Stimulated activated CD8-positive, alpha-beta memory T cell treated with anti-CD3 and anti-CD28 coated beads, Interleukin-7, amount 100 ng/mL, for 1 hour (primary cell): Measurements from ENCODE around the gene CENPM.

Experiments used
- DNase-seq, 2 donors: peaks; one replicate each; pipeline ENCODE4 v3.0.0-alpha.2; 2020; ENCODE audit warnings: low read depth in 2 of 2

Gene CENPM

DNA sequence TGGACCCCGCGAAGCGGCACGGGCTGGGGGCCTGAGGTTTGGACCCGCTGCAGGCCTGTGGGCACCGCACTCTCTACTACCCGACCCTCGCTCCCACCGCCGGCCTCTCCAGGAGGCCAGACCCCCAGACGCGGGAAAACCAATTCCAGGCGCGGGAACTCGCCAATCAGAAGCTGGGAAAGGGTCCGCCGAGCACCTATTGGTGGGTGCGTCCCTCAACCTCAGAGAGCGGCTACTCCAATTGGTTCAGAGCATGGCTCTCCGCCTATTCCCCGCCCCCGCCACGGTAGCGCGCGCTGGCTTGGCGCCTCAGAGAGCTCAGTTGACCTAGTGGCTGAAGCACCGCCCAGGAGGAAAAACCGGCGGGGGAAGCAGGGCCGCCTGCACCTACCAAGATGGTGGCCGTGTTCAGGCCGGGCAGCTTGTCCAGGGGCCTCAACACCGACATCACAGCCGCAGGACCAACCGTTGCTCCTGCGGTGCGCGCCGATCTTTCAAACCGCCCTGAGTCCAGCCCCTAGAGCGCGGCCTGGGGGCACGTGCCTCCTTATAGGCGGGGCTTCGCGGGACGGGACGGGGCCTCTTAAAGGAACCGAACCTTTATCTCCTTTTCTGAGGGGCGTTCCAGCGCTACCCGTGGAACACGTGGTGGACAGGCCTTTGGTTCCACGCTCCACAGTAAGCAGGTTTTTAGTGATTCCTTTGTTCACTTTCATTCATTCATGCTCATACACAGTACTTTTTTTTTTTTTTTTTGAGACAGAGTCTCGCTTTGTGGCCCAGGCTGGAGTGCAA, at the start of gene CENPM:
CENPM (minus strand) TSS at position 524 of the 795 bp plus-strand sequence; CDS start at position 448, 76 bp downstream.
- DNase-seq = peak; percentile 66 to 68

DNA sequence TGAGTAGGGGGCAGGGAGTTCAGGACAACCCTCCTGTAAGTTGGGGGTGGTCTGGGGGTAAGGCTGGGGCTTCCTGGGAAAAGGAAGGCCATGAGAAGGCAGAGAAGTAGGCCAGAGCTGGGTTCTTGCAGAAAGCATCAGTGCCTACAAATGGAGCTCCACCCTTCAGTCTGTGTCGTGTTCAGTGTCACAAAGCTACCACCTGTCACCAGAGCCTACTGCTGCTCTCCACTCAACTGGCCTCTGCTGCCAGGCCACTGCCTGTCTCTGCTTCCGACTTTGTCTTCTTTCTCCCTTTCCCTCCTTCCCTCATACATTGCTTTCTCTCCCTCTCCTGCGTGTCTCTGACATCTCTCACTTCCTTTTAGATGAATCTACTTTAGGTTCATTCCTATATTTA, 48.3 kb upstream of the CENPM start:
- no peak for DNase-seq

GRCh38 chr22:41992496-41992895, 45.5 kb upstream of the CENPM start:
- DNase-seq = no peak

GRCh38 chr22:41991111-41991510, 44.2 kb upstream of the CENPM start:
- no peak for DNase-seq

DNA sequence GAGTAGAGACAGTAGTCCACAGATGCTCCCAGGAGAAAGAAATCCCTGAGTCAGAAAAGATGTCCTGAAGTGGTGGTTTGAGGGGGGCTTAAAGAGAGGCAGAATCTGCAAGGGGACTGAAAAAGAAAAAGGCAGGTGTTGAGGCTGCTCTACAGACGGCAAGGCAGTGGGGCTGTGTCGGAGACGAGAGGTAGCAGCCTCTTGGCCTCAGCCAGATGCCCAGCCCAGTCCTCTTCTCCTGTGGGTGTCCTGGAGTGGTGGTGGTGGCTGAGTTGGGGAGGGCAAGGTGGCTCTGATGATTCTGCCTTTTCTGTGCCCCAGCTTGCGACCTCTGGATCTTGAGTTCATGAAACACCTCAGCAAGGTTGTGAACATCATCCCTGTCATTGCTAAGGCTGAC, 42.3 kb upstream of the CENPM start:
- no peak for DNase-seq

GRCh38 chr22:41987276-41987675, 40.3 kb upstream of the CENPM start:
- DNase-seq = no peak

DNA sequence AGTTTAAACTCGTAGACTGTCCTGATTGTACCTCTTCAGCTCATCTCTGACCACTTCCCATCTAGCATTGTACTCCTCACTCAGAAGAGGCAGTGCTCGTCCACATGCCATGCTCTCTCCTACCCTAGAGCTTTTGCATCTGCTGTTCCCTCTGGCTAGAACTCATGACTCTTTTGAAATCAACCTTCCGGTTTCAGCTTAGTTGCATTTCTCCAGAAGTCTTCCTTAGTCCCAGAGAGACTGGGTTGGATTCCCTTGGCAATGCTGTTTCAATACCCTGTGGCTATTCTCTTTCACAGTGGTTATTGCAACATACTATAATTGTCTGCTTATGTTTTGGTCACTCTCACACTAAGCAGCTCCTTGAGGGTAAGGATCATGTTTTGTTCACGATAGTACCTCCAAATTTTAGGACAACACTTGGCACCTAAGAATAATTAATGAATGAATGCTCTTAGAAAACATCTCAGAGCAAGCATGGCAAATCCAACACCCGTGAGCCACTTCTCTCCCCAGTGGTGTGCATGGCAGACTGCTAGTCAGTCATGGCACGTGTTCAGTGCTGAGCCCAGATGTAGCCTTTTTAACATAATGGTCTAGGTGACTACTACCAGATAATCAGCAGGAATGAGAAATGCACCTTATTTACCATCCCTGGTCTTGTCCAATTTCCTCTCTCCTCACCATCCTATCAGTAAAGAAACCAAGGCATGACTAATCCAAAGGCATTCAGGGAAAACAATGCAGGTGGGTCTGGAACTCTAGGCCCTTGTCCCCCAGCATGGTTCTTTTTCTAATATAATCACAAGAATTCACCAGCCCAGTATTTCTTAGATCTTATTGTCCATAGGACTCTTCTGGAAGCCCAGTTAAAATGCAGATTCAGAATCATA, 36.8 kb upstream of the CENPM start:
- no peak for DNase-seq

GRCh38 chr22:41982865-41983264, 35.9 kb upstream of the CENPM start:
- no peak for DNase-seq

DNA sequence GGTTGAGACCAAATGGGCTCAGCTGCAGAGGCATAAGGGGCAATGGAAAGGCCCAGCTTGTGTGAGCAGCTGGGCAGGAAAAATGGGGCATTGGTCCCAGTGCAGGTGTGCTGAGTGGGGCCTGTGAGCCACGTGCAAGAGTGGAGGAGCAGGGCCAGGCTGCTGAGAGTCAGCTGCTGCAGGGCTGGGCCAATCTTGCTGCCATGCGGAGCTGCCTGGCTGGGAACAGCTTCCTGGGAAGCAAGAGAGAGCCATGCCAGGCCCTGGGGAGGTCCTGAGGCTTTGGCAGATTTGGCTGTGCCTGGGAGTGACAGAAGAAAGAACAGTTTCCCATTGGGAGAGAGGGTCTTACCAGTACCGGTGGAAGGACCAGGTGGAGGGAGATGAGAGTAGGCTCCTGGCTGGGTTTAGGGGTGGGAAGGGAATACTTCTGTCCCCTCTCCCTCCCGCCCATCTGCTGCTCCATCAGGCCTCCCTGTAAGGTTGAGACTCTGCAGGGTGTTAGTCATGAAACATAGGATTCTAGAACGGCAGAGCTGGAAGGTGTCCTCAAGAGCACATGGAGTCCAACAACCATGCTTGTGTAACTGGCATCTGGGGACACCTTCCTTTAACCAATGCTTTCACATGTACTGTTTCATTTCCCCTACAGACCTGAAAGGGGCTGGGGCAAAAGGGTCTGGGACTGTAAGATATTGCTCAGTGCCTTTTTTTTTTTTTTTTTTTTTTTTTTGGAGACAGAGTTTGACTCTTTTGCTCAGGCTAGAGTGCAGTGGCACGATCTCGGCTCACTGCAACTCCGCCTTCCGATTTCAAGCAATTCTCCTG, 32.7 kb upstream of the CENPM start:
- no peak for DNase-seq

DNA sequence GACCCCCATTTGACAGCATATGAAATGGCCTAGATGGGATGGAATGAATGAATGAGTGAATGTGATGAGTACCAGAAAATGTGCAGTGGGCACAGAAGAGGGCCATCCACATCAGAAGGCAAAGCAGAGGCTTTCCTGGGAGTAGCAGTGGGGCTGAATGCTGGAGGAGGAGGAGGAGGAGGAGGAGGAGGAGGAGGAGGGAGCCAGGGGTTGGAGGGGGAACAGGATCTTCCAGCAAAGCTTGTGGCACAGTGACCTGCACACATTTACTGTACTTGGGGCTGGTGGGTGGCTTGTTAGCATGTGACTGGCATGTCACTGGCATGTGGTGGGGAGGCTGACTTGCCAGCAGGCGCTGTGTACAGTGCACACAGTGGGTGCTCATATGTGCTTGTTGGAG, 31.8 kb upstream of the CENPM start:
- no peak for DNase-seq

DNA sequence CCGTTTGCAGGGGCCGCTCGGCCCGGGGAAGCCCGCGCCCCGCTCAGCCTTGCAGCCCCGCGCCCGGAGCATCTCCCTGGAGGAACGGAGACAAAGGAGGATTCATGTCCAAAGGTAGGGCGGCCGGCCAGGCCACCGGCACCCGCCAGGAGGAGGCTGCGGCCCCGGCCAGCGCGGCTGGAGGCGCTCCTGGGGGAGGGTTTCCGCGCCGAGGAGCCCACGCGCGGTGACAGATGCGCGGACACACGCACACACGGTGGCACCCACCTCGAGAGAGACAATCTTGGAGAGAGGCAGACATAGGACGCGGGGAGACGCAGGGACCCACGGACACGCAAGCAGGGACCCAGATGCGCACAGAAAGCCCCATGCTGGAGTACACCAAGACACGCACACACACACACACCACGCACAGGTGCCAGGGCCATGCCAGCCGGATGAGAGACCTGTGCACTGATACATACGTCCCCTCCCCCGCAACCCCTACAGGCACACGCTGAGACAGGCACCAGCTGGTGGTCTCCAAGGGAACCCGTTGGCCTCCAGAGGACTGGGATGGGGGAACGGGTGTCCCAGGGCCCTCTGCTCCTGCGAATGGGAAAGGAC, 30.1 kb upstream of the CENPM start:
- no peak for DNase-seq

- no peak for DNase-seq
These were observed 29.3 kb upstream of the CENPM start for GRCh38 chr22:41976070-41976901.

DNA sequence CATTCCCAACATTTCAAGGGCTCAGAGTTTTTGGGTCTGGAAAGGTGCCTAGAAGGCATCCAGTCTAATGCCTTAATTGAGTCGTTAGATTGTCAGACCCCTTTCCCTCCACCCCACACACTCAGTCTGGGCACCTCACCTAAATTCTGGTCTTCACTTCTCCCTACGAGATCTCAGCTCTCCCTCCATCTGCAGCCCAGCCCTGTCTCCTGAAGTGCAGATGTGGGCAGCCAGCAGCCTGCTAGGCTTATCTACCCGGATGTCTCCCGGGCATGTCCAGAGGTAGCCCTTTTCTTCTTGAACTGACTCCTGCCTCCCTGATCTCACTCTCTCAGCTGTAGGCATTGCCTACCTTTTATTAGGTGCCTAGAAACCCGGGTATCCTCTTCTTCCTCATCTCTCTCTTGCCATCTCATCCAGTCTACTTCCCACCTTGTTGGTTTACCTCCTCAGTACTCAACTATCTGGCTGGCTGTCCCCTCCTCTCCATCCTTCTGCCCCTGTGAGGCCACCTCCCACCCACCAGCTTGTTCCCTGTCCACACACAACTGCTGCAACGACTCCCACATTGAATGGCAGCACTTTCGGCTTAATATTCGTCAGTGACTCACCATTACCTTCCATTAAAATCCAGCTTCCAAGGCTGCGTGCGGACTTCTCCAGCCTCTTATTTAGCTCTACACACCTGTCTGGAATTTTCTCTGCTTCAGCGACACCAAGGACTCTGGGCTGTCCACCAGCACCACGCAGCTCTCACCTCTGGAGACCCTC, 28.5 kb upstream of the CENPM start:
- no peak for DNase-seq

- DNase-seq = no peak
These were observed 27.8 kb upstream of the CENPM start for GRCh38 chr22:41974691-41975290.

DNA sequence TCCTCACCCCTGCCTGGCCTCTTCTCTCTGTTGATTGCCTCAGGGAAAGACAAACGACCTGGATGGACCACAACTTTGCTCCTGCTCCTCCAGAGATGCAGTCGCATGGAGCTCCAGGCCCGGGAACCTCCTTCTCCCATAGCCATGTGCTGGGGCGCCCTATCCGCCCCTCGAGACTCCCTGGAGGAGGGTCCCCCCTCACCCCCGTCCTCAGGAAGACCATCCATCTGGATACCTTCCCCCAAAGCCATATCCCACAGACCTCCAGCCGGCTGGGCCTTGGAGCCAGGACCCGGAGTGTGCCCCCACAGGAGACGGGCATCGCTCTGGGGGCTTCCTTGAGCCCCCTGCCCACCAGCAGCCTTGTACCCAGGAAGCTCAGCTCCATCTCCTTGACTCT, 24.5 kb upstream of the CENPM start:
- no peak for DNase-seq

GRCh38 chr22:41970601-41971000, 23.6 kb upstream of the CENPM start:
- DNase-seq = no peak

- DNase-seq = no peak
These were observed 22.2 kb upstream of the CENPM start, which contains the start of gene SEPTIN3 for GRCh38 chr22:41969110-41969646. Gene SEPTIN3 (plus strand): TSS chr22:41969443. CDS start chr22:41971493, 2,050 bp downstream.

DNA sequence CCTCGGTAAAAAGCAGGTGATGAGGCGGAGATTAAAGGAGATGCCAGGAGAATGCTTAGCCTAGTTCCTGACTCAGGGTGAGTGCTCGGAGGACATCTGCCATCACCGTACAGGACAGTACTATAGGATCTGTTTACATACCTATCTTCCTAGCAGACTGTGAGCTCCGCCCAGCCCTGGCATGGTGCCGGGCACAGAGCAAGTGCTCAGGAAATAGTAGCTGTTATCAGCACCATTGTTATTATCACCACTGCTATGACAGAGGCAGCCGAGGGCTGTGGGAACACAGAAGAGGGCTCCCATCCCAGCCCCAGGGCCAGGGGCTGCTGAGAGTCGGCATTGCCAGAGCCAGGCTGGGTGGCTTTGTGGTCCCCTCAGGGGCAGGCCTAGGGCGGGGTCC, 21.6 kb upstream of the CENPM start:
- DNase-seq = no peak

DNA sequence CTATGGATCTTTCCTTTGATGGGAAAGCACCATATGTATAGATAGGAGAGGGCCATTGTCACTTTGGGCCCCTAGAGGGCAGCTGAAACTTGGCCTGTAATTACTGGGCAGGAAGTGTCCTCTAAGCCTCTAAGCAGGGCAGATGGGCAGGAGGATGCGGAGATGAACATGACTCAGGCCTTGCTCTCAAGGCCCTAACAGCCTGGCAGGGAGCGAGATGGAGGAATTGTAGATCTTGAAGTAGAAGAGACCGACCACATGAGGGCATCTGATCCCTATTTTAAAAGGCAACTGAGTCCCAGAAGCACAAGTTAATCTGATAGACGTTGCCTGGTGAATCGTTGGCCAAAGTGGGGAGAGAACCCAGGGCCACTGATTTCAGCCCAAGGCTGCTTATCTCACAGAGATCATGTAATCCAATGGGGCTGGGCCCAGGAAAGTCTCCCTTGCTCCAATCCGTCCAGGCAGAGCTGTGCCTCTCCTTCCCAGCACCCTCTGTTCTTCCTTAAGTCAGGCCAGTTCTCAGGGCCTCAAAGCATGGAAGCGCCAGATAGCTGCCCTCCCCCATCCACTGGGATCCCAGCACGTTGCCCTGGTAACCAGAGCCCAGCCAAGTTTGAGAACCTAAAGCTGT, 19.8 kb upstream of the CENPM start:
- DNase-seq = no peak
